HCT116 (cell line): ENCODE data around the gene HAND2. TPM values are rescaled to one million over a fixed set of nuclear protein-coding genes. Genes with fewer than 3 reads are reported as not detected.

Experiments
- ATAC-seq: fragments of 200-7000 bp; cut with Tn5 transposase; 2 replicates; pipeline ENCODE4 v1.9.1; 2020; ENCODE audit warnings: mild to moderate bottlenecking, moderate library complexity
- BruUV-seq: library from RNA; stranded (reverse); fragments of 400-500 nt; replicated peaks from 2 replicates; lab custom pipeline; 2021; lab: Mats Ljungman, UMichigan
- CTCF ChIA-PET: fragments of 300-600 bp; sonication (Branson Sonifier 250); formaldehyde crosslinking; loops from one replicate; lab custom pipeline; 2021; ENCODE audit warnings: antibody characterized with exemption; lab: Charles Lee
- POLR2A ChIA-PET: fragments of 300-600, 350-600 bp; sonication (Branson Sonifier 250); formaldehyde crosslinking; loops from one replicate; lab custom pipeline; 2021; ENCODE audit warnings: antibody characterized with exemption; lab: Charles Lee
- RAD21 ChIA-PET, 2 experiments: fragments of 300-600 bp; sonication (Branson Sonifier 250); formaldehyde crosslinking; loops; one replicate each; lab custom pipeline; 2023; ENCODE audit warnings: low total read pairs in 2 of 2; ENCODE audit not compliant: uncharacterized antibody in 2 of 2, unreplicated experiment in 2 of 2, low non-redundant PET in 1 of 2; lab: Charles Lee
- DNase-seq: peaks from one replicate; pipeline ENCODE4 v3.0.0-alpha.2; 2010; ENCODE audit warnings: low read depth, low spot score
- H2AFZ ChIP-seq: fragments of 200-600 bp; shearing (Covaris generic), sonication (generic); 2 replicates; pipeline ENCODE4 v1.6.1; 2017; ENCODE audit warnings: low read depth, mixed run types, mixed read lengths, antibody characterized with exemption, low read length; ENCODE audit not compliant: poor library complexity, severe bottlenecking
- H3K27ac ChIP-seq: 2 replicates; pipeline ENCODE4 v1.5.1; 2012; ENCODE audit warnings: low read depth, low read length
- H3K27me3 ChIP-seq: fragments of 200-600 bp; sonication (generic); 2 replicates; pipeline ENCODE4 v1.6.1; 2016; ENCODE audit warnings: mixed run types, low read length, mixed read lengths; ENCODE audit not compliant: insufficient read depth
- H3K36me3 ChIP-seq, 2 experiments: fragments of 200-500 bp in 1 of 2; fragments of 200-600 bp in 1 of 2; sonication (Bioruptor generic) in 1 of 2; sonication (generic) in 1 of 2; 2 replicates each; pipeline versions ENCODE4 v1.5.1 to v1.6.1; 2014 to 2016; ENCODE audit warnings: low read length in 2 of 2, inconsistent platforms in 1 of 2, mixed read lengths in 1 of 2, mixed run types in 1 of 2; ENCODE audit not compliant: insufficient read depth in 2 of 2, control insufficient read depth in 1 of 2
- H3K4me1 ChIP-seq, 2 experiments: fragments of 200-600 bp in 1 of 2; sonication (generic) in 1 of 2; 2 replicates each; pipeline versions ENCODE4 v1.5.1 to v1.6.1; 2012 to 2017; ENCODE audit warnings: low read length in 2 of 2, inconsistent platforms in 1 of 2, mild to moderate bottlenecking in 1 of 2, mixed read lengths in 1 of 2, mixed run types in 1 of 2, moderate library complexity in 1 of 2; ENCODE audit not compliant: insufficient read depth in 2 of 2, control insufficient read depth in 1 of 2
- H3K4me2 ChIP-seq: fragments of 200-600 bp; sonication (generic); 2 replicates; pipeline ENCODE4 v1.6.1; 2017; ENCODE audit warnings: mixed run types, low read length, mixed read lengths
- H3K4me3 ChIP-seq, 2 experiments: fragments of 200-600 bp in 1 of 2; sonication (generic) in 1 of 2; replicated peaks in 1 of 2; 2 replicates each; pipeline ENCODE4 v1.5.1; 2011 to 2016; ENCODE audit warnings: low read length in 2 of 2, control low read depth in 1 of 2, low read depth in 1 of 2, mild to moderate bottlenecking in 1 of 2, mixed read lengths in 1 of 2, mixed run types in 1 of 2
- H3K79me2 ChIP-seq: fragments of 200-600 bp; sonication (generic); 2 replicates; pipeline ENCODE4 v1.6.1; 2017; ENCODE audit warnings: mild to moderate bottlenecking, mixed run types, low read length, moderate library complexity, mixed read lengths; ENCODE audit not compliant: insufficient read depth
- H3K9ac ChIP-seq: fragments of 200-600 bp; sonication (generic); 2 replicates; pipeline ENCODE4 v1.6.1; 2016; ENCODE audit warnings: low read length, mixed read lengths
- H3K9me2 ChIP-seq: fragments of 200-600 bp; sonication (generic), shearing (Covaris generic); 2 replicates; pipeline ENCODE4 v1.6.1; 2017; ENCODE audit warnings: mixed run types, mild to moderate bottlenecking, moderate library complexity; ENCODE audit not compliant: insufficient read depth
- H3K9me3 ChIP-seq, 2 experiments: fragments of 200-500 bp in 1 of 2; fragments of 200-600 bp in 1 of 2; sonication (Bioruptor generic) in 1 of 2; sonication (generic) in 1 of 2; 2 replicates each; pipeline ENCODE4 v1.6.1; 2014 to 2017; ENCODE audit warnings: low read length in 2 of 2, mixed read lengths in 2 of 2, inconsistent platforms in 1 of 2, low read depth in 1 of 2, mild to moderate bottlenecking in 1 of 2, mixed run types in 1 of 2, moderate library complexity in 1 of 2; ENCODE audit not compliant: control insufficient read depth in 1 of 2, insufficient read depth in 1 of 2
- H4K20me1 ChIP-seq: fragments of 200-600 bp; sonication (generic), shearing (Covaris generic); 2 replicates; pipeline ENCODE4 v1.6.1; 2017; ENCODE audit warnings: mixed run types, mild to moderate bottlenecking, moderate library complexity; ENCODE audit not compliant: insufficient read depth
- EGR1 ChIP-seq: IDR thresholded peaks from 2 replicates; pipeline ENCODE4 v1.6.1; 2012; ENCODE audit warnings: low read depth
- JUND ChIP-seq: IDR thresholded peaks from 2 replicates; pipeline ENCODE4 v1.6.1; 2012
- MAX ChIP-seq: IDR thresholded peaks from 2 replicates; pipeline ENCODE4 v1.6.1; 2012
- POLR2A ChIP-seq: IDR thresholded peaks from 2 replicates; pipeline ENCODE4 v1.7.0; 2011; ENCODE audit warnings: borderline replicate concordance; ENCODE audit not compliant: insufficient read depth, insufficient read length; ENCODE audit errors: extremely low read depth
- SIN3A ChIP-seq: IDR thresholded peaks from 2 replicates; pipeline ENCODE4 v1.6.1; 2012; ENCODE audit warnings: low read depth
- SP1 ChIP-seq: IDR thresholded peaks from 2 replicates; pipeline ENCODE4 v1.6.1; 2012; ENCODE audit warnings: low read depth
- SRF ChIP-seq: IDR thresholded peaks from 2 replicates; pipeline ENCODE4 v1.6.1; 2012; ENCODE audit warnings: low read depth
- TCF7L2 ChIP-seq: IDR thresholded peaks from 2 replicates; pipeline ENCODE4 v1.7.0; 2011; ENCODE audit warnings: borderline replicate concordance, inconsistent platforms; ENCODE audit not compliant: insufficient read depth, insufficient read length; ENCODE audit errors: extremely low read depth
- ZFX ChIP-seq: fragments of 450-650 bp; IDR thresholded peaks from 2 replicates; pipeline ENCODE4 v1.6.1; 2017
- ZNF274 ChIP-seq: fragments of 200-500 bp; sonication (Bioruptor generic); IDR thresholded peaks from 2 replicates; pipeline ENCODE4 v1.6.1; 2014; ENCODE audit warnings: mild to moderate bottlenecking, low read depth, low read length, inconsistent platforms
- intact Hi-C: fragments of 100-400 bp; cut with micrococcal nuclease; formaldehyde crosslinking; loops from 2 replicates; pipeline ENCODE4 v1.10.0; 2022
- total RNA-seq: library from RNA; stranded (reverse); gene quantifications from one replicate; pipeline ENCODE4 v1.2.1, GENCODE V29; 2021; ENCODE audit not compliant: unreplicated experiment
- TF ChIP-seq, protein P1 (sequence below): IDR thresholded peaks from 2 replicates; pipeline ENCODE4 v1.6.1; 2011; ENCODE audit warnings: mild to moderate bottlenecking, low read length, moderate library complexity; ENCODE audit not compliant: insufficient replicate concordance; ENCODE audit errors: extremely low read depth

HAND2 gene
- total RNA-seq, 1 experiment from 2014 or later = not detected

DNA sequence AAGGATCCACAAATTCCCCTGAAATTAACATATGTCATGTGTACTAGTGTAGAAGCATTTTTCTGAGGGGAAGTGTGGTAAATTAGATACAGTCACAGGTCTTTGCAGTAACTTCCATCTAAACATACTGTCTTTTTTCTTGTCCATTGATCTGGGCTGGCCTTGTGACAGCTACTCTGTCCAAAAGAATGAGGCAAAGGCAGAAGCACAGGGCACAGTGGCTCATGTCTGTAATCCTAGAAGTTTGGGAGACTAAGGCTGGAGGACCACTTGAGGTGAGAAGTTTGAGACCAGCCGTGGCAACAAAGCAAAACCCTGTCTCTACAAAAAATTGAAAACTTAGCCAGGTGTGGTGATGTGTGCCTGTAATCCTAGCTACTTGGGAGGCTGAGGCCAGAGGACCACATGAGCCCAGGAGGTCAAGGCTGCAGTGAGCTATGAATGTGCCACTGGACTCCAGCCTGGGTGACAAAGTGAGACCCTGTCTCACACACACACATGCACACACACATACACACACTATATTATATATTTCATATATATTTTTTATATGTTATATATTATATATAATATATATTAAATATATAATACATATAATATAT is 47.6 kb downstream of the HAND2 start:
- RAD21 ChIA-PET = no interaction called here
- BruUV-seq = no TSS peak
- no peak for ATAC-seq

More for the DNA sequence above, 47.6 kb downstream of the HAND2 start:
- DNase-seq = no peak
- Histone ChIP-seq H3K27me3 (no peaks in the 10 kb centered on the region), H3K4me2 (no peak overlapping the region), H2AFZ (no peak overlapping the region), H4K20me1 (no peaks in the 10 kb centered on the region), H3K4me1 (no peaks in the 10 kb centered on the region), H3K36me3 (no peaks in the 10 kb centered on the region), H3K27ac (no peak overlapping the region), H3K9ac (no peak overlapping the region), H3K79me2 (no peaks in the 10 kb centered on the region), H3K9me2 (no peaks in the 10 kb centered on the region), H3K9me3 (no peaks in the 10 kb centered on the region), H3K4me3 (no peak overlapping the region)
- TF ChIP-seq MAX (no peak), EGR1 (no peak), SIN3A (no peak), SRF (no peak), TCF7L2 (no peak), ZFX (no peak), POLR2A (no peak), SP1 (no peak), JUND (no peak), ZNF274 (no peak)
- TF ChIP-seq, protein P1, sequence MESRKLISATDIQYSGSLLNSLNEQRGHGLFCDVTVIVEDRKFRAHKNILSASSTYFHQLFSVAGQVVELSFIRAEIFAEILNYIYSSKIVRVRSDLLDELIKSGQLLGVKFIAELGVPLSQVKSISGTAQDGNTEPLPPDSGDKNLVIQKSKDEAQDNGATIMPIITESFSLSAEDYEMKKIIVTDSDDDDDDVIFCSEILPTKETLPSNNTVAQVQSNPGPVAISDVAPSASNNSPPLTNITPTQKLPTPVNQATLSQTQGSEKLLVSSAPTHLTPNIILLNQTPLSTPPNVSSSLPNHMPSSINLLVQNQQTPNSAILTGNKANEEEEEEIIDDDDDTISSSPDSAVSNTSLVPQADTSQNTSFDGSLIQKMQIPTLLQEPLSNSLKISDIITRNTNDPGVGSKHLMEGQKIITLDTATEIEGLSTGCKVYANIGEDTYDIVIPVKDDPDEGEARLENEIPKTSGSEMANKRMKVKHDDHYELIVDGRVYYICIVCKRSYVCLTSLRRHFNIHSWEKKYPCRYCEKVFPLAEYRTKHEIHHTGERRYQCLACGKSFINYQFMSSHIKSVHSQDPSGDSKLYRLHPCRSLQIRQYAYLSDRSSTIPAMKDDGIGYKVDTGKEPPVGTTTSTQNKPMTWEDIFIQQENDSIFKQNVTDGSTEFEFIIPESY = no peak
- POLR2A ChIA-PET = no interaction called here
- intact Hi-C loops = no loop called here
- CTCF ChIA-PET = interaction anchor here (1.3 kb wide), 1 partner anchor 12 kb away, joined by 4 read pairs; no protein-coding TSS in a partner anchor
